ENCODE measurements around the gene ATP1A1. TPM values are rescaled to one million over a fixed set of nuclear protein-coding genes. Genes with fewer than 3 reads are reported as not detected.

Gene ATP1A1
- total RNA-seq, 1 donor from 2014 or later, result 123 TPM

- FAIRE-seq (no peak), DNase-seq (ENCODE audit: low read depth) (no peak)
- H3K27me3 ChIP-seq (ENCODE audit: control insufficient read depth, insufficient read depth, low read length), result no peaks in the 10 kb centered on the region
- TF ChIP-seq CTCF (IDR thresholded peaks at IDR 0.05; ENCODE audit: insufficient read depth, low read length, severe bottlenecking), result no peak
- no peak overlapping the region for H3K4me3 ChIP-seq (ENCODE audit: low read depth, low read length)
- peaks cover 39% of the 10 kb centered on the region for H3K36me3 ChIP-seq (ENCODE audit: control insufficient read depth, insufficient read depth, low read length)
Observed at GRCh38 chr1:116390195-116390594, 17.2 kb downstream of the ATP1A1 start.

- FAIRE-seq (no peak), DNase-seq (ENCODE audit: low read depth) (no peak)
- H3K4me3 ChIP-seq (ENCODE audit: low read depth, low read length), result no peak overlapping the region
- peaks cover 35% of the 10 kb centered on the region for H3K36me3 ChIP-seq (ENCODE audit: control insufficient read depth, insufficient read depth, low read length)
- no peak for TF ChIP-seq CTCF (IDR thresholded peaks at IDR 0.05; ENCODE audit: insufficient read depth, low read length, severe bottlenecking)
- H3K27me3 ChIP-seq (ENCODE audit: control insufficient read depth, insufficient read depth, low read length), result no peaks in the 10 kb centered on the region
Observed at GRCh38 chr1:116391185-116391584, 18.1 kb downstream of the ATP1A1 start.

GRCh38 chr1:116392717-116393404 is 19.8 kb downstream of the ATP1A1 start:
- TF ChIP-seq CTCF (IDR thresholded peaks at IDR 0.05; ENCODE audit: insufficient read depth, low read length, severe bottlenecking), result no peak
- H3K36me3 ChIP-seq (ENCODE audit: control insufficient read depth, insufficient read depth, low read length), result peaks cover 40% of the 10 kb centered on the region
- no peak overlapping the region for H3K4me3 ChIP-seq (ENCODE audit: low read depth, low read length)
- DNase-seq (ENCODE audit: low read depth) (no peak), FAIRE-seq (no peak)
- H3K27me3 ChIP-seq (ENCODE audit: control insufficient read depth, insufficient read depth, low read length), result no peaks in the 10 kb centered on the region

GRCh38 chr1:116393792-116394191 is 20.7 kb downstream of the ATP1A1 start:
- no peak for DNase-seq (ENCODE audit: low read depth)
- no peaks in the 10 kb centered on the region for H3K27me3 ChIP-seq (ENCODE audit: control insufficient read depth, insufficient read depth, low read length)
- no peak overlapping the region for H3K4me3 ChIP-seq (ENCODE audit: low read depth, low read length)
- no peak for TF ChIP-seq CTCF (IDR thresholded peaks at IDR 0.05; ENCODE audit: insufficient read depth, low read length, severe bottlenecking)
- no peak for FAIRE-seq
- peaks cover 44% of the 10 kb centered on the region for H3K36me3 ChIP-seq (ENCODE audit: control insufficient read depth, insufficient read depth, low read length)

- peaks cover 44% of the 10 kb centered on the region for H3K36me3 ChIP-seq (ENCODE audit: control insufficient read depth, insufficient read depth, low read length)
- FAIRE-seq (no peak), DNase-seq (ENCODE audit: low read depth) (no peak)
- no peaks in the 10 kb centered on the region for H3K27me3 ChIP-seq (ENCODE audit: control insufficient read depth, insufficient read depth, low read length)
- H3K4me3 ChIP-seq (ENCODE audit: low read depth, low read length), result no peak overlapping the region
- no peak for TF ChIP-seq CTCF (IDR thresholded peaks at IDR 0.05; ENCODE audit: insufficient read depth, low read length, severe bottlenecking)
Observed at GRCh38 chr1:116394270-116394669, 21.2 kb downstream of the ATP1A1 start.

- no peak overlapping the region for H3K4me3 ChIP-seq (ENCODE audit: low read depth, low read length)
- DNase-seq (ENCODE audit: low read depth) (no peak), FAIRE-seq (no peak)
- H3K36me3 ChIP-seq (ENCODE audit: control insufficient read depth, insufficient read depth, low read length), result peaks cover 49% of the 10 kb centered on the region
- no peak for TF ChIP-seq CTCF (IDR thresholded peaks at IDR 0.05; ENCODE audit: insufficient read depth, low read length, severe bottlenecking)
- no peaks in the 10 kb centered on the region for H3K27me3 ChIP-seq (ENCODE audit: control insufficient read depth, insufficient read depth, low read length)
Observed at GRCh38 chr1:116396769-116397168, 23.7 kb downstream of the ATP1A1 start.

Data from bronchial epithelial cell (primary cell).